ENCODE results near the gene NSMCE4A.

The NSMCE4A gene

DNA sequence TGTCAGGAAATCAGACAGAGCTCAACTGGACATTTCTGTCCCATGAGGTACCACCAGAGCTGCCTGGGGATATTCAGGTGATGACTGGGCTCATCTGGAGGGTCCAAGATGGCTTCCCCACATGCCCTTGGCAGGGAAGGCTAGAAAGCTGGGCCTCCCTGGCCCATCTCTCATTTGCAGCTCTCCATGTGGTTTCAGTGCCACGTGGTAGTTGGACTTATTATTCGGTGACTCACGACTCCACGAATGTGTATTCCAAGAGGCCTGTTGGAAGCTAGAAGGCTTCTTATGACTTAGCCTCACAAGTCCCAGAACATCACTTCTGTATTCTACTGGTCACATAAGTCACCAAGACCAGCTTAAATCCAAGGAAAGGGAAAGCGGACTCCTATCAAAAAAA, 22.8 kb downstream of the NSMCE4A start:
- no peak overlapping the region for H3K4me3 ChIP-seq
- DNase-seq (ENCODE audit: low spot score): no peak
- no peak overlapping the region for H3K27ac ChIP-seq
- TF ChIP-seq, protein P1, sequence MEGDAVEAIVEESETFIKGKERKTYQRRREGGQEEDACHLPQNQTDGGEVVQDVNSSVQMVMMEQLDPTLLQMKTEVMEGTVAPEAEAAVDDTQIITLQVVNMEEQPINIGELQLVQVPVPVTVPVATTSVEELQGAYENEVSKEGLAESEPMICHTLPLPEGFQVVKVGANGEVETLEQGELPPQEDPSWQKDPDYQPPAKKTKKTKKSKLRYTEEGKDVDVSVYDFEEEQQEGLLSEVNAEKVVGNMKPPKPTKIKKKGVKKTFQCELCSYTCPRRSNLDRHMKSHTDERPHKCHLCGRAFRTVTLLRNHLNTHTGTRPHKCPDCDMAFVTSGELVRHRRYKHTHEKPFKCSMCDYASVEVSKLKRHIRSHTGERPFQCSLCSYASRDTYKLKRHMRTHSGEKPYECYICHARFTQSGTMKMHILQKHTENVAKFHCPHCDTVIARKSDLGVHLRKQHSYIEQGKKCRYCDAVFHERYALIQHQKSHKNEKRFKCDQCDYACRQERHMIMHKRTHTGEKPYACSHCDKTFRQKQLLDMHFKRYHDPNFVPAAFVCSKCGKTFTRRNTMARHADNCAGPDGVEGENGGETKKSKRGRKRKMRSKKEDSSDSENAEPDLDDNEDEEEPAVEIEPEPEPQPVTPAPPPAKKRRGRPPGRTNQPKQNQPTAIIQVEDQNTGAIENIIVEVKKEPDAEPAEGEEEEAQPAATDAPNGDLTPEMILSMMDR (IDR thresholded peaks at IDR 0.05): no peak

DNA sequence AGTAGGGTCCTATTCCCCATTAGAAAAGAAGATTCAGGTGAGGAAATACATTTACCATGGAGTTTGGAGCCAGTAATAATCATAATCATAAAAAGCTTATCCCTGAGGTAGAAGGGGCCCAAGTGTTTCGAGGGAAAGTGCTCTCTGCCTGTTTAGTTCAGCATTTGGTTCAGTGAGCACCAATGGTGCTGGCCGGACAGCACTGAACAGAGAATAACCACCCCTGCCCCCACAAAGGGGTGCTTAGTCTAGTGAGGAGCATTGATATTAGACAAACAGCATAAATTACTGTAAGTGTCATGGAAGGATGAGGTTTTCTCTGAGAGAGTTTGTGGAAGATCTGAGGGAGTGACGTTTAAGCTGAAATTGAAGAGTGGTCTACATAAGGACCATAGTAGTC, 25.6 kb downstream of the NSMCE4A start:
- H3K4me3 ChIP-seq: no peak overlapping the region
- H3K27ac ChIP-seq: peak overlapping the region in 1 of 2 donors; percentile 28
- TF ChIP-seq, protein P1 (IDR thresholded peaks at IDR 0.05): no peak
- no peak for DNase-seq (ENCODE audit: low spot score)

DNA sequence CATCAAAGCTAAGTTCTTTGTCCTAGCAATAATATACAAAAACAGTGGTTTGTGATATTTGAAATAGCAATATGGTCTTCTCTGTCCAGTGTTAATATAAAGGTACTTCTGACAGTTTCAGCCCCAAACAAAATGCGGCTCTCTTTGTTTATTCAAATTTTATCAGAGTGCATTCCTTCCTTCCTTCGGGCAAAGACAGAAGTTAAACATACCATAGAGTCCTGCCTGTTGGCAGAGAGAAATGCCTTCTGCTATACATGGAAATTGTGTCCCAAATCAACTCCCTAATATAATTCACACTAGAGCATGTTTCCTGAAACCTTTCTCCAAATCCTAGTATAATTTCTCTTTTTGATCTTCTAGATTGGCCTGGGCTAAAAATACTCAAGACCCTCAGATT, 26.0 kb downstream of the NSMCE4A start:
- TF ChIP-seq, protein P1 (IDR thresholded peaks at IDR 0.05): no peak
- Histone ChIP-seq H3K27ac (no peak overlapping the region), H3K4me3 (no peak overlapping the region)
- no peak for DNase-seq (ENCODE audit: low spot score)

DNA sequence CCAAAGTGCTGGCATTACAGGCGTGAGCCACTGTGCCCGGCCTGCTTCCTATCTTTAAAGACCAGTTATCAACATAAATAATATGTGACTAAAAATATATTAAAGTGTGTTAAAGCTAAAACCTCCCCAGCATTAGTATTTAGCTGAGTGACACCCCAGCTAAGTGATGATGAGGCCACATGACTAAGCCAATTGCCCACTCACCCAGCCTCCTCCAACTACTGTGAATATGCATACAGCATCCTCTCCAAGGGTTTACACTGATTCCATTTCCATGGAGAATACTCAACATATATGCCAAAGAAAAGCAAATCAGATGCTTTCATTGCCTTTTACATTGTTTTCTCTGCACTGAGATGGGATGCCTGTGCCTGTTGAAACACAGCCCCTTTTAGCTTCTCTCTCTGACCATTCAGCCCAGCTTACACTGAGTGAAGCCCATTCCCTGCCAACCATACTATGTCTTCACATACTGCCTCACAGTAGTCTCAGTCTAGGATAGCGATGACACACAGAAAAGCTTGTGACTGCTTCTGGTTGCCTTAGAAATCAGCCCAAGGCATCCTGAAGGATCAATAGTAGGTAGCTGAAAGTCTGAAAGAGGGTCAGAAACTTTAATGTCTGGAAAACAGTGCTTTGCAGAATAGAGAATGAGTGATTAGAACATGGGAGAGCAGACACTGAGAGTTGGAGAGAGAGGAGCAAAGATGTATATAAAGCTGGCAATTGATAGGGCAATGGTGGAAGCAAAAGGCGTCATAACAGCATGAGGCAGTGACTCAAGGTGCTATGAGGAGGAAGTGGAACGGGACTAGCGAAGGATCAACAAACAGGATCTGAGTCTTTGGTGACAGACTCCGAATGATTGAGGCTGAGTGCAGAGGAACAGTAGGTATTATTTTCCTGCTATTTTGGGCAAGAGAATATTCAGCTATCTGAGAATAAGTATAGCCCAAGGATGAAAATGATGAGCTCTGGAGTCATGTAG, 27.4 kb downstream of the NSMCE4A start:
- no peak for DNase-seq (ENCODE audit: low spot score)
- TF ChIP-seq, protein P1 (IDR thresholded peaks at IDR 0.05): no peak
- Histone ChIP-seq H3K27ac (peak overlapping the region in 1 of 2 donors; percentile 9), H3K4me3 (no peak overlapping the region)

DNA sequence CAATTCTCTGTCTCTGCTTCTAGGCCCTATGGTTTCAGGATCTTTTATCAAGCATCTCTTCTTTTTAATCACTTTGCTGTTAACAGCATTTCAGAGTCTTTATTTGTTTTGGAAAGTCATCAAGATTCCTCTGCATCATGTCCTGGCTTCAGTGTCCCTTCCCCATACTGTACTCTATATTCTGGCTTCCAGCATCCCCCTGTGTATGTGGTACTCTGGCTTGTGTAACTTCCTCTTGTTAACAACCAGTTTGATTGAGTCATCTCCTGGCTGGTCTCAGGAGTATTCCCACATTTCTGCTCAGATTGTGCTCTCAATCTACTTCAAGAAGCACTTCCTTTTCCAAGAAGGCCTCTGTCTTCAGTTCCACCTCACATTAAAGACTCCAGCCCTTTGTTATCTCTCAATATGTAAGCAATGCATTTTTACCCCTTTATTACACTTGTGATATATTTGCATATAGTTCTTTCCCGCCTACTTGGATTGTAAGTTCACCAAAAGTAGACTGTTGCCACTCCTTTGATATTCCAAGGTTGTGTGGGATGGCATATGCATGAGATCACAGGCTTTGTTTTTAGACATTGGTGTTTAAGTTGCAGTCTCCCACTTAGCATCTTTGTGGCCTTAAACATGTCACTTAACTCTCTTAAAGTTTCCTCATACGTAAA, 32.1 kb downstream of the NSMCE4A start:
- Histone ChIP-seq H3K27ac (peak overlapping the region in 1 of 2 donors; percentile 32), H3K4me3 (no peak overlapping the region)
- TF ChIP-seq, protein P1 (IDR thresholded peaks at IDR 0.05): no peak
- DNase-seq (ENCODE audit: low spot score): no peak

DNA sequence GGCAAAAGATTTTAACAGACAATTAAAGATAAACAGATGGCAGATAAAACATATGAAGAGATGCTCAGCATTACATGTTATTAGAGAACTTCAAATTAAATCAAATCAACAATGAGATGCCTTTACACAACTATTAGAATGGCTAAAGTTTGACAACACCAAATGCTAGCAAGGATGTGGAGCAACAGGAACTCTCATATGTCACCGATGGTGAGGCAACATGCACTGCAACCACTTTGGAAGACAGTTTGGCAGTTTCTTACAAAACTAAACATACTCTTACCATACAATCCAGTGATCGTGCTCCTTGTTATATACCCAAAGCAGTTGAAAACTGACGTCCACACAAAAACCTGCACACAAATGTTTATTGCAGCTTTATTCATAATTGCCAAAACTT, 33.5 kb downstream of the NSMCE4A start:
- H3K27ac ChIP-seq: no peak overlapping the region
- TF ChIP-seq, protein P1 (IDR thresholded peaks at IDR 0.05): no peak
- no peak for DNase-seq (ENCODE audit: low spot score)
- no peak overlapping the region for H3K4me3 ChIP-seq
